ENCODE results near the gene TAF4. TPM values are rescaled to one million over a fixed set of nuclear protein-coding genes. Genes with fewer than 3 reads are reported as not detected.

TAF4 gene
- total RNA-seq, 2 donors from 2014 or later: 16.3 to 22.0 TPM

GRCh38 chr20:61926796-61927192 lies 138.9 kb downstream of the TAF4 start:
- ATAC-seq (no peak), DNase-seq (ENCODE audit: low spot score in 2 of 2) (peak in 1 of 2 donors; percentile 47)
- Mint-ChIP-seq H3K36me3 (no peaks in the 10 kb centered on the region), H3K27ac (no peak overlapping the region), H3K9me3 (no peaks in the 10 kb centered on the region)

GRCh38 chr20:61926253-61926613 lies 139.4 kb downstream of the TAF4 start:
- no peaks in the 10 kb centered on the region for H3K36me3 Mint-ChIP-seq
- DNase-seq (ENCODE audit: low spot score in 2 of 2) (peak in 1 of 2 donors; percentile 48), ATAC-seq (no peak)
- H3K9me3 Mint-ChIP-seq: no peaks in the 10 kb centered on the region
- no peak overlapping the region for H3K27ac Mint-ChIP-seq

GRCh38 chr20:61925555-61926252 lies 140.0 kb downstream of the TAF4 start:
- DNase-seq (ENCODE audit: low spot score in 2 of 2): peak in 1 of 2 donors; percentile 21

GRCh38 chr20:61924858-61925554 lies 140.7 kb downstream of the TAF4 start:
- Mint-ChIP-seq H3K9me3 (no peaks in the 10 kb centered on the region), H3K36me3 (no peaks in the 10 kb centered on the region), H3K27ac (no peak overlapping the region)
- ATAC-seq (no peak), DNase-seq (ENCODE audit: low spot score in 2 of 2) (peak in 1 of 2 donors; percentile 28)

More at GRCh38 chr20:61925555-61926252, 140.0 kb downstream of the TAF4 start:
- no peaks in the 10 kb centered on the region for H3K9me3 Mint-ChIP-seq
- no peak for ATAC-seq
- no peaks in the 10 kb centered on the region for H3K36me3 Mint-ChIP-seq
- H3K27ac Mint-ChIP-seq: peak overlapping the region in 1 of 2 donors; percentile 17

Other genes starting within 250 kb of the TAF4 start
- gene LSM14B, start 56.6 kb upstream of the TAF4 start, total RNA-seq: 10 to 100 TPM; 34.3 to 35.6 TPM
- 100 to 1,000 TPM; 253 to 333 TPM for gene PSMA7, start 77.5 kb upstream of the TAF4 start, total RNA-seq
- 10 to 100 TPM; 21.7 to 52.4 TPM for gene SS18L1, start 77.9 kb upstream of the TAF4 start, total RNA-seq
- gene MTG2, start 117.1 kb upstream of the TAF4 start, total RNA-seq: 10 to 100 TPM; 33.9 to 39.5 TPM
- gene HRH3, start 154.4 kb upstream of the TAF4 start, total RNA-seq: not detected
- gene OSBPL2, start 172.6 kb upstream of the TAF4 start, total RNA-seq: 10 to 100 TPM; 30.0 to 49.5 TPM
- gene ADRM1, start 237.1 kb upstream of the TAF4 start, total RNA-seq: 10 to 100 TPM; 92.6 to 93.6 TPM

Measured in activated naive CD4-positive, alpha-beta T cell treated with anti-CD3 and anti-CD28 coated beads, Interleukin-2, amount 50 U/mL, for 72 hours (primary cell).